Activated naive CD8-positive, alpha-beta T cell treated with anti-CD3 and anti-CD28 coated beads for 36 hours (primary cell): ENCODE data around the gene URGCP. TPM values are rescaled to one million over a fixed set of nuclear protein-coding genes. Genes with fewer than 3 reads are reported as not detected.

Source experiments
- DNase-seq: peaks from one replicate; pipeline ENCODE4 v3.0.0; 2021
- H3K27ac Mint-ChIP-seq: one replicate; pipeline ENCODE4 v1.8.0; 2022; ENCODE audit warnings: mild to moderate bottlenecking, moderate library complexity, mixed read lengths
- H3K27me3 Mint-ChIP-seq: one replicate; pipeline ENCODE4 v1.8.0; 2022; ENCODE audit warnings: mild to moderate bottlenecking, mixed read lengths
- H3K36me3 Mint-ChIP-seq: one replicate; pipeline ENCODE4 v1.8.0; 2021; ENCODE audit warnings: mild to moderate bottlenecking, mixed read lengths
- H3K4me1 Mint-ChIP-seq: one replicate; pipeline ENCODE4 v1.8.0; 2021; ENCODE audit warnings: mixed read lengths
- H3K4me3 Mint-ChIP-seq: one replicate; pipeline ENCODE4 v1.8.0; 2022; ENCODE audit warnings: mild to moderate bottlenecking, moderate library complexity, mixed read lengths
- H3K9me3 Mint-ChIP-seq: one replicate; pipeline ENCODE4 v1.8.0; 2022; ENCODE audit warnings: mixed read lengths
- total RNA-seq, 2 experiments: library from RNA; stranded (reverse); gene quantifications; one replicate each; pipeline ENCODE4 v1.2.3, GENCODE V29; 2021

URGCP gene, protein sequence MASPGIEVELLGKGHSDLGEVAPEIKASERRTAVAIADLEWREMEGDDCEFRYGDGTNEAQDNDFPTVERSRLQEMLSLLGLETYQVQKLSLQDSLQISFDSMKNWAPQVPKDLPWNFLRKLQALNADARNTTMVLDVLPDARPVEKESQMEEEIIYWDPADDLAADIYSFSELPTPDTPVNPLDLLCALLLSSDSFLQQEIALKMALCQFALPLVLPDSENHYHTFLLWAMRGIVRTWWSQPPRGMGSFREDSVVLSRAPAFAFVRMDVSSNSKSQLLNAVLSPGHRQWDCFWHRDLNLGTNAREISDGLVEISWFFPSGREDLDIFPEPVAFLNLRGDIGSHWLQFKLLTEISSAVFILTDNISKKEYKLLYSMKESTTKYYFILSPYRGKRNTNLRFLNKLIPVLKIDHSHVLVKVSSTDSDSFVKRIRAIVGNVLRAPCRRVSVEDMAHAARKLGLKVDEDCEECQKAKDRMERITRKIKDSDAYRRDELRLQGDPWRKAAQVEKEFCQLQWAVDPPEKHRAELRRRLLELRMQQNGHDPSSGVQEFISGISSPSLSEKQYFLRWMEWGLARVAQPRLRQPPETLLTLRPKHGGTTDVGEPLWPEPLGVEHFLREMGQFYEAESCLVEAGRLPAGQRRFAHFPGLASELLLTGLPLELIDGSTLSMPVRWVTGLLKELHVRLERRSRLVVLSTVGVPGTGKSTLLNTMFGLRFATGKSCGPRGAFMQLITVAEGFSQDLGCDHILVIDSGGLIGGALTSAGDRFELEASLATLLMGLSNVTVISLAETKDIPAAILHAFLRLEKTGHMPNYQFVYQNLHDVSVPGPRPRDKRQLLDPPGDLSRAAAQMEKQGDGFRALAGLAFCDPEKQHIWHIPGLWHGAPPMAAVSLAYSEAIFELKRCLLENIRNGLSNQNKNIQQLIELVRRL
- total RNA-seq, result 10 to 100 TPM; 24.3 to 26.1 TPM

DNA sequence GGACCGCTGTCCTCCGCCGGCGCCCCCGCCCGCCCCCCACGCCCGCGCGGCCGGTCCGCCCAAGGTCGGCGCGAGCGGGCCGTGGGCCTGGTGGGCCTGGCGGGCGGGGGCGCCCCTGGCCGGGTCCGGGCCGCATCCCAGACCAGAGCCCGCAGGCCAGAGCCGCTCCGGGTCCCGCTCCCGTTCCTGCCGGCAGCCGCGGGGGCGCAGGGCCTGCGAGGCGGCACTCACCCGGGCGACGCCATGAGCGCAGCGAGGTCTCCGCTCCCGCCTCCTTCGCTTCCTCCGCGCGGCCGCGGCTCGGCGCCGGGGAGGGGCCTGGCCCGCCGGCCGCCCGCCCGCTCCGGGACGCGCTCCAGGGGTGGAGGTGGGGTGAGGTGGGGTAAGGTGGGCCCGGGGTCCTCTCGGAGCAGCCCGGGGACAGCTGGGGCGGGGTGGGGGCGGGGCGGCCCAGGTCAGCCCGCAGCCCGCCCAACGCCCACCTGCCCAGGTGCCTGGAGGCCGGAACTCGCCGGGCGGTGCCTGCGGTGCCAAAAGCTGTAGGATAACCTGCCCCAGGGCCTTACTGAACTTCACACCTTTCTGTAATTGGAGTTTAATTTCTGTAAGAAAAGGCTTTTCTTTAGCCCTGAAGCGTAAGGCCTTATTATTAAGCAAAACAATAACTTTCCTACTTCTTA, at the start of gene URGCP:
Gene URGCP, minus strand, starts transcription at position 266 of the 680 bp plus-strand sequence. Its CDS starts 21 bp downstream, at position 245.
- H3K27ac Mint-ChIP-seq, result peak within 1 kb of the TSS; percentile 91
- H3K4me3 Mint-ChIP-seq, result peak within 1 kb of the TSS; percentile 90
- H3K27me3 Mint-ChIP-seq, result no peaks in the 10 kb centered on the region
- H3K36me3 Mint-ChIP-seq, result peaks cover 6% of the 10 kb centered on the region
- no peaks in the 10 kb centered on the region for H3K9me3 Mint-ChIP-seq
- H3K4me1 Mint-ChIP-seq, result peaks cover 38% of the 10 kb centered on the region
- DNase-seq, result peak; percentile 66

DNA sequence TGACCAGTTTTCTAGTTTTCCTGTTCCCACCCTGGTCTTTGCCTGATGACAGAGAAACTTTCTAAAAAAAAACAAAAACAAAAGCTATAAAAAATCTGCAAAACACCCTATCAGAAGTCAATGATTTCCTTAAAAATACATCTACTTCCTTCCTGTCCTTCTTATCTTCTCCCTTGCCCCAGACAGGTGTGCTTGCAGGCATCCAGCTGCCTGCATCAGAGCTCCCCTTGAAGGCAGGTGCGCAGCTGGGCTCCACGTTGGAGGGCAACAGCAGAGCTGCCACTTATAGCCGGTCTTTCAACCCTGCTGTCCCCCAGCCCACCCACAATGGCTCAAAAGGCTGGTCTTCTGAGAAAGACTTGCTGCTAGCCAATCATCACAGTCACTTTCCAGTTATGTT, 49.6 kb upstream of the URGCP start:
- H3K4me3 Mint-ChIP-seq, result no peak overlapping the region
- no peak overlapping the region for H3K27ac Mint-ChIP-seq
- no peaks in the 10 kb centered on the region for H3K27me3 Mint-ChIP-seq
- H3K4me1 Mint-ChIP-seq, result peaks cover 2% of the 10 kb centered on the region
- H3K36me3 Mint-ChIP-seq, result no peaks in the 10 kb centered on the region
- no peak for DNase-seq
- H3K9me3 Mint-ChIP-seq, result no peaks in the 10 kb centered on the region

DNA sequence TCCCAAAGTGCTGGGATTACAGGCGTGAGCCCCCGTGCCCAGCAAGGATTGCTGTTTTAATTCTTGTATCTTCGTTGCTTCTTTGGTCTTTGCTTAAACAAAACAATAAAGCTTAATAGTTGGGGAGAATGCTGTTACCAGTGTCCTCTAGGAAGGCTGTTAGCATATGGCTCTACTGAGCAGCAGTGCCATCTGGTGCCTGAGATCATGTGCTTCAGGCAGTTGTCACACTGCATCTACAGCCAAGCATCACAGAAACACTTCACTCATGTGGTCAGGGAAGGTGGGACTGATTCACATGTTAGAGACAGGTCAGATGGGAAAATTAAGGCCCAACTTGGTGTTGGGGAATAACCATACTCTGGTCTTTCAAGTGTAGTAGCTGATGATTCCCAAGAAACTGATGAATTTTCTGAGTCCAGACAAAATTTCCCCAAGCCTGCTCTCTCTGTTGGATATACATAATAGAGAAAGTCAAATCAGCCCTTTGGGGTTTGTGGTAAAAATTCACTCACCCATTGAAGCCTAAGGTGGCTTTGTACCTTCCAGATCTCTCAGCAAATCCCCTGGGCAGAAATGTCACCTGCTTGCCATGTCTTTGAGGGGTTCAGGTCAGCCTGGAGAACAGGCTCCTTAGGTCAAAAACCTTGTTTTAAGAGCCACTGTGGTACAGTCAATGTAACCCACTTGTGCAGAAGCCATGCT, 48.3 kb upstream of the URGCP start:
- H3K36me3 Mint-ChIP-seq, result no peaks in the 10 kb centered on the region
- no peak overlapping the region for H3K27ac Mint-ChIP-seq
- H3K9me3 Mint-ChIP-seq, result no peaks in the 10 kb centered on the region
- peak; percentile 10 for DNase-seq
- H3K27me3 Mint-ChIP-seq, result no peaks in the 10 kb centered on the region
- peaks cover 2% of the 10 kb centered on the region for H3K4me1 Mint-ChIP-seq
- H3K4me3 Mint-ChIP-seq, result no peak overlapping the region

DNA sequence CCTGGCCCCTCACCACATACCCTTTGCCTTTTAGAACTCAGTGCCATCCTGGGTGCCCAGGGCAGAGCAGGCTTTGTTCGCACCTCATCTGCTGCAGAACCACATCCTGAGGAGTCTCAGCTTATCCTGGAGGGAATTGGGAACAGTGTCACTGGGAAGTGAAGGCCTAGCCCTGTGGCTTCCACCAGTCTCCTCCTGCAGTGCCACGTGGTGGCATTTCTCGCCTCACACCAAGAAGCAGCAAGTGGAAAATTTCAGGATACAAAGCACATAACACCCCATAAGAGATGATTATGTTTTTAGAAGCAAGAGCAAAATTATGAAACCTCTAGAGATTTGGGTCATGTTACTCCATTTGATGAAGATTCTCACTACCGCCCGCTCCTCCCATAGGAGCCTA, 46.7 kb upstream of the URGCP start:
- Mint-ChIP-seq H3K27me3 (no peaks in the 10 kb centered on the region), H3K27ac (no peak overlapping the region)

DNA sequence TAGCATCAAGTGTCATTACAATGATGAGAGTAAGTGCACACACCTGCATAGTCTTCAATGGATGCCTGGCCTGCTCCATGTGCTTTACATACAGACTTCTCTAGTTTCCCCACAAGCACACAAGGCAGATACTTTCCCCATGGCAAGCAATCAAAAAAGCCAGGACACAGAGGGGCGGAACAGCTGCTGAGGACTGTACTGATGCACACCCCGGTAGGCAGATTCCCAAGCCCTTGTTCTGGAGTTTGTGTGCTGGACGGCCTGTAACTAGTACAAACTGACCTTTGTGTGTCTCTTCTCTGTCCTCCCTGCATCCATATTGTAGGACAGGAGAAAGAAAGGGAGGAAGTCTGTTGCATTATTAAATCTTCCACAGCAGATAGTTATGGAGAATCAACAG, 45.6 kb upstream of the URGCP start:
- H3K4me1 Mint-ChIP-seq, result peaks cover 2% of the 10 kb centered on the region
- H3K27ac Mint-ChIP-seq, result no peak overlapping the region
- peaks cover 10% of the 10 kb centered on the region for H3K36me3 Mint-ChIP-seq
- DNase-seq, result no peak
- H3K27me3 Mint-ChIP-seq, result no peaks in the 10 kb centered on the region
- no peaks in the 10 kb centered on the region for H3K9me3 Mint-ChIP-seq
- no peak overlapping the region for H3K4me3 Mint-ChIP-seq

More for the DNA sequence above, 46.7 kb upstream of the URGCP start:
- Mint-ChIP-seq H3K4me1 (peaks cover 2% of the 10 kb centered on the region), H3K4me3 (no peak overlapping the region), H3K36me3 (peaks cover 1% of the 10 kb centered on the region), H3K9me3 (no peaks in the 10 kb centered on the region)
- DNase-seq, result no peak

DNA sequence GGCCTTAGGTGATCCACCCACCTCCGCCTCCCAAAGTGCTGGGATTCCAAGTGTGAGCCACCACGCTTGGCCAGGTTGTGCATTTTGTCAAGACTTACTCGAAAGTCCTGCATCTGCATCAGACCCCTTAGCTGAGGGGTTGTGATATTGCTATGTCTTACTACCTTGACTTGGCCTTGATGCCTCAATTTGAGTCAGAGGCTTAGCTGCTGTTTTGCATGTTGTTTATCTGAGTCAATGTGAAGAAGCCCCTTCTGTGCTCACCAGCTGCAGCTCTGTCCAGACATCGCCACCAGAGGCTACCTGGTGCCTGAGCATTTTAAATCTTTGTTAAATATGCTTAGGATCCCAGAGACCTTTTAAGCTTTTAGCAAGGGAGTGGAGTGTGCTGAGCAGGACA, 37.9 kb upstream of the URGCP start:
- no peak for DNase-seq
- peaks cover 13% of the 10 kb centered on the region for H3K36me3 Mint-ChIP-seq
- H3K9me3 Mint-ChIP-seq, result no peaks in the 10 kb centered on the region
- H3K4me1 Mint-ChIP-seq, result no peaks in the 10 kb centered on the region
- no peak overlapping the region for H3K4me3 Mint-ChIP-seq
- no peak overlapping the region for H3K27ac Mint-ChIP-seq
- no peaks in the 10 kb centered on the region for H3K27me3 Mint-ChIP-seq

DNA sequence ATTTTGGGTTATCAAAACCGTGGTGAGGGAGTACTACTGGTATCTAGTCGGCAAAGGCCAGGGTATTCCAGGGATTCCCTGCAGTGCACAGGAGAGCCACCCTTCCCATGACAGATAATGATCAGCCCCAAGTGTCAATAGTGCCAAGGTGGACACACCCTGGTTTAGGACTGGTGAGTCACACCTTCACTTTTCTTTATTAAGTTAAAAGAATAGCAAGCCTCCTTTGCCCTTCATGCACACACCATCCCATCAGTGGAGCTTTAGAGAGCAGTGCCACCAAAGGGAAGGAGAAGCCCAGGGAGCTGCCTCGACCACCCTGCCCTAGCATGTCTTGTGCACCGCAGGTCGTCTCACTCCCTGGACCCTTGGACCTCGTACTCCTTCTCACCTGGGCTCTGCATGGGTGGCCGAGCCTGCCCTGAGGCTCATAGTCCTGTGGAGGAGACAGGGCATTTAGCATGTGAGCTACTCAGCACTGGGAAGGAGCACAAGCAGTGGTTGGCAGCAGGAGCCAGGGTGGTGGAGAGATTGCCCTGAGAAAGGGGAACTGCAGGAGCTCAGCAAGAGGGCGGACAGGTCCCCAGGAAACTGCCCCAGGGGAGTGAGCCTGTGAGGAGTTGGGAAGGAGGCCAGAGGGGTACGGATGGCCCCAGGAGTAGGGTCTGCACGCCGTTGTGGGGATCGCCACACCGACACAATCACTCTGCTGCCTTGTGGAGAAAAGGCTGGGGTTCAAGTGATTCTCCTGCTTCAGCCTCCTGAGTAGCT, 37.2 kb upstream of the URGCP start:
- no peaks in the 10 kb centered on the region for H3K9me3 Mint-ChIP-seq
- H3K27ac Mint-ChIP-seq, result no peak overlapping the region
- H3K4me1 Mint-ChIP-seq, result no peaks in the 10 kb centered on the region
- H3K36me3 Mint-ChIP-seq, result peaks cover 13% of the 10 kb centered on the region
- no peaks in the 10 kb centered on the region for H3K27me3 Mint-ChIP-seq
- no peak overlapping the region for H3K4me3 Mint-ChIP-seq
- no peak for DNase-seq

DNA sequence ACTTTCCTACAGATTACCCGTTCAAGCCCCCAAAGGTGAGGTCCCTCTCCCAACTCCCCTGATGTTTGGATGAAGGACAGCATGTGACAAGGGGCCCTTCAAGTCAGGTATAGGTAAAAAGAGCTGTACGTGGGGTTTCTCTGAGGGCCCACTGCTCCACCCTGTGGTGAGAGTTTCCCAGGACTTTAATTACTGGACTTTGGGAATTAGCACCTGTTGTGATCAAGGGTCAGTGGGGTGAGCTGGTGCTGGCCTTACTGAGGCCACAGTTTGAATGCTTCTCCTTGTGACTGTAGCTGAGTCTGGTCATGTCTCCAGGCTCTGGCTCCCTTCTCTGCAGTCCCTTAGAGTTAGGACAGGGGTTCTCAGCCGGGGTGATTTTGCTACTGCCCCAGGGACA, 36.6 kb upstream of the URGCP start:
- H3K4me3 Mint-ChIP-seq, result no peak overlapping the region
- no peaks in the 10 kb centered on the region for H3K4me1 Mint-ChIP-seq
- no peak overlapping the region for H3K27ac Mint-ChIP-seq
- DNase-seq, result no peak
- peaks cover 11% of the 10 kb centered on the region for H3K36me3 Mint-ChIP-seq
- no peaks in the 10 kb centered on the region for H3K9me3 Mint-ChIP-seq
- H3K27me3 Mint-ChIP-seq, result no peaks in the 10 kb centered on the region

DNA sequence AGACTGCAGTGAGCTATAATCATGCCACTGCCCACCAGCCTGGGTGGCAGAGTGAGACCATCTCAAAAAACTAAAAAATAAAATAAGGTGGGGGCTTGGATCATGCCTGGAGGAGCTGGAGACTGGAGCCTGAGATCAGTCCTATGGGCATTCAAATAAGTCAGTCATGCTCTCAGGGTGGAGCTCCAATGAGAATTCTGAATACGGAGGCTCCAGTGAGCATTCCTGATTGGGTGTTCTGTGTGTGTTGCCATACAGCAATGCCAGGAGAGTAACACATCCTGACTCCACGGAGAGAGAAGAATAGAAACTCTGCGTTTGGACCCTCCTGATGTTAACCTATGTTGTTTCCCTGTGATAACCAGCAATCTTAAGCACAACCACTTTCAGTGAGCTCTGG, 35.9 kb upstream of the URGCP start:
- no peak overlapping the region for H3K4me3 Mint-ChIP-seq
- H3K27ac Mint-ChIP-seq, result no peak overlapping the region
- no peak for DNase-seq
- no peaks in the 10 kb centered on the region for H3K9me3 Mint-ChIP-seq
- H3K4me1 Mint-ChIP-seq, result no peaks in the 10 kb centered on the region
- peaks cover 3% of the 10 kb centered on the region for H3K36me3 Mint-ChIP-seq
- no peaks in the 10 kb centered on the region for H3K27me3 Mint-ChIP-seq

DNA sequence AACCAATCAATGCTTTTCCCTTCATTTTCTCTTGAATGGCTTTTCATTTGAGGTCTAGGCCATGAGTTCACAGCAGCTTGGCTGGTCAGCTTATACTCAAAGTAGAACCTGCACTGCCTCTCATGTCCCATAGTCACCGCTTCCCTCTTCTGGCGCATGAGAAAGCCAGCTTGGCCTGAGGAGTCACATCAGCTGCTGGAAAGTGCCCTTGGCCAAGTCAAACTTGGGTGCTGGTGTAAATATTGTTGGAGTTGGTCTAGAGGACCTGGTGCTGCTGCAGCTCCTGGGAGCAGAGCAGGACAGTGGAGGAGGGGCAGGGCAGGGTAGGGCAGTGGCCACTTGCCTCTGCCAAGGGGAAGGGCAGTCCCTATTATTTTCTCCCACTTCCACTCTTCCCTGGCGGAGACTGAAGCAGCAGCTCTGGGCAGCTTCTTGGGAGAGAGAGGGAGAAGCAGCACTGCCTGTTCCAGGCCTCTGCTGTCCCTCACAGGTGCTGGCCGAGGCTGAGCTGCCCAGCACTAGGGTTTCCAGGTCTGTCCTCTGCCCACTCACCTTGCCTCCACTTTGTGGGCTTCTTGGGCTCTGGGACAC, 32.6 kb upstream of the URGCP start:
- Mint-ChIP-seq H3K4me3 (no peak overlapping the region), H3K27me3 (no peaks in the 10 kb centered on the region), H3K36me3 (no peaks in the 10 kb centered on the region), H3K9me3 (no peaks in the 10 kb centered on the region), H3K27ac (no peak overlapping the region), H3K4me1 (no peaks in the 10 kb centered on the region)
- DNase-seq, result no peak

DNA sequence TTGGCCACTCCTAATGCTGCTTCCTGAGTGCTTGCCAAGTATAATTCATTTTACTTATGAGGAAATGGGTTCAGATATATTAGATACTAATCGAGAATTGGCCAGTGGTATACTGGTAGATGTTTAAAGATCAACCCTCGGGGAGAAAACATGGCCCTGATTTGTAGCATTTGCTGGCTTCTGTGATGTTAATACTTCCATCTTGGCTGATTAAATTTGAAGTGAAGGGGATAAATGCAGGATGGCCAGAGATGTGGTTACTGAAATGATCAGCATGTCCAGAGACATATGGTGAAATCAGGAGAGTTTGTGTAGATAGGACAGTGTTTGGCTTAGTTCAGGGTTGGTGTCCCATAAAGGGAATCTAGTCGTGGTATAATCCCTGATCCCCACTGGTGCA, 31.0 kb upstream of the URGCP start:
- Mint-ChIP-seq H3K27me3 (no peaks in the 10 kb centered on the region), H3K4me1 (no peaks in the 10 kb centered on the region), H3K9me3 (no peaks in the 10 kb centered on the region), H3K4me3 (no peak overlapping the region), H3K27ac (no peak overlapping the region), H3K36me3 (no peaks in the 10 kb centered on the region)
- DNase-seq, result no peak

DNA sequence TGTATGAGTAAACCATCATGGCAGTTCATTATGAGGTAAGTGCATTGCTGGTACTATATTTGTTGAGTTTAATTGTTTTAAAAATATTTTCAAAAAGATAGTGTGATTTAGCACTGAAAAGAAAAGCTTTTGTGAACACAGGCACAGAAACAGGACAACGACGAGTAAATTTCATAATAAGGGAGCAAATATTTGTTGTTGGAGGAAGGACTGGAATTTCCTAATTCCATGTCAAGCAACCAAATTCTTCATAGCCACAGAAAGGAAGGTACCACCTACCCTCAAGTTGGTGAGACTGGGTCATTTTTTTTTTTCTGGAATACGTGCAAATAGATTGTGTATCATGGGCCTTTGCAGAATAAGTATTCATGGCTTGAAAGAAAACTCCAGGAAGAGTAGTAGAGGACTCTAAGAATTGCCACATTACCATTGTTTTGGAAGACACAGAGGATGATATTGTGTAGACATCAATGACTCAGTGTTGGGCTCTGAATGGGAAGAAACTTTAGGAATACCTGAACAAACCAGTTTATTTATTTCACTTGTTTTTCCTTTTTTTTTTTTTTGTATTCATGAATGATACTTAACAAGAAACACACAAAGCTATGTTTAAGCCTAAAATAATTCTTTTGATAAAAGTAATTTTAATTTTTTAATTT, 27.6 kb upstream of the URGCP start:
- no peak for DNase-seq
- Mint-ChIP-seq H3K36me3 (peaks cover 4% of the 10 kb centered on the region), H3K4me3 (no peak overlapping the region), H3K4me1 (no peaks in the 10 kb centered on the region), H3K27ac (no peak overlapping the region), H3K9me3 (no peaks in the 10 kb centered on the region), H3K27me3 (no peaks in the 10 kb centered on the region)

DNA sequence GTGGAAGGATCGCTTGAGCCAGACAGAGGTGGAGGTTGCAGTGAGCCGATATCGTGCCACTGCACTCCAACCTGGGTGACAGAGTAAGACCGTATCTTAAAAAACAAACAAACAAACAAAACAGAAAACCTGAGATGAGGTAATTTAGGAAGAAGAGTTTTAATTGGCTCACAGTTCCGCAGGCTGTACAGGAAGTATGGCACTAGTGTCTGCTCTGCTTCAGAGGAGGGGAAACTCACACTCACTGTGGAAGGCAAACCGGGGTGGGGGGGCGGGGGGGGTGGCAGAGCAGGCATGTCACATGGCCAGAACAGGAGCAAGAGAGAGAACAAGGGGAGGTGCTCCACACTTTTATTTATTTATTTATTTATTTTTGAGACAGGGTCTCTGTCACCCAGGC, 24.9 kb upstream of the URGCP start:
- DNase-seq, result no peak
- peaks cover 17% of the 10 kb centered on the region for H3K36me3 Mint-ChIP-seq
- H3K4me1 Mint-ChIP-seq, result peaks cover 10% of the 10 kb centered on the region
- no peak overlapping the region for H3K4me3 Mint-ChIP-seq
- no peaks in the 10 kb centered on the region for H3K27me3 Mint-ChIP-seq
- peaks cover 5% of the 10 kb centered on the region for H3K9me3 Mint-ChIP-seq
- H3K27ac Mint-ChIP-seq, result no peak overlapping the region
